HepG2 (cell line): ENCODE measurements around the gene PRKCZ. TPM values are rescaled to one million over a fixed set of nuclear protein-coding genes. Genes with fewer than 3 reads are reported as not detected.

Source experiments
- BHLHE40 ChIP-seq: IDR thresholded peaks from 2 replicates; pipeline ENCODE4 v1.6.1; 2011; ENCODE audit warnings: low read length, improper control_type of control experiment
- CC2D1A ChIP-seq: sonication (generic); formaldehyde crosslinking; IDR thresholded peaks from 2 replicates; pipeline ENCODE4 v1.8.1; 2023; ENCODE audit warnings: mild to moderate bottlenecking, missing genetic modification reagents
- EHMT2 ChIP-seq: fragments of 200-600 bp; sonication (generic); IDR thresholded peaks from 2 replicates; pipeline ENCODE4 v1.7.0; 2017; ENCODE audit warnings: antibody characterized with exemption, low read depth, low read length, borderline replicate concordance
- ETV5 ChIP-seq: IDR thresholded peaks from 2 replicates; pipeline ENCODE4 v1.6.1; 2018; ENCODE audit warnings: missing biosample characterization, missing genetic modification reagents, inconsistent platforms, borderline replicate concordance
- FIP1L1 ChIP-seq: fragments of 200-400 bp; formaldehyde crosslinking; IDR thresholded peaks from 2 replicates; pipeline ENCODE4 v1.6.1; 2018; ENCODE audit warnings: low read depth, mild to moderate bottlenecking, low read length, moderate library complexity, borderline replicate concordance; ENCODE audit not compliant: insufficient read depth
- MLX ChIP-seq: IDR thresholded peaks from 2 replicates; pipeline ENCODE4 v1.6.1; 2016
- NFKBIZ ChIP-seq: IDR thresholded peaks from 2 replicates; pipeline ENCODE4 v1.6.1; 2018; ENCODE audit warnings: missing genetic modification reagents, missing compliant biosample characterization
- RFXAP ChIP-seq: sonication (generic); formaldehyde crosslinking; IDR thresholded peaks from 2 replicates; pipeline ENCODE4 v1.4.0; 2020; ENCODE audit warnings: missing genetic modification reagents, borderline replicate concordance
- SKIL ChIP-seq: sonication (generic); formaldehyde crosslinking; IDR thresholded peaks from 2 replicates; pipeline ENCODE4 v1.8.0; 2022; ENCODE audit warnings: missing genetic modification reagents, mild to moderate bottlenecking, moderate library complexity, borderline replicate concordance
- SRSF4 ChIP-seq: fragments of 200-400 bp; formaldehyde crosslinking; IDR thresholded peaks from one replicate; pipeline ENCODE4 v1.6.1; 2018; ENCODE audit warnings: mild to moderate bottlenecking, low read depth, low read length, moderate library complexity; ENCODE audit not compliant: poor library complexity, severe bottlenecking
- SRY ChIP-seq: sonication (generic); formaldehyde crosslinking; IDR thresholded peaks from 2 replicates; pipeline ENCODE4 v1.8.0; 2022; ENCODE audit warnings: mild to moderate bottlenecking, missing genetic modification reagents
- TSC22D2 ChIP-seq: sonication (generic); formaldehyde crosslinking; IDR thresholded peaks from 2 replicates; pipeline ENCODE4 v1.5.1; 2020; ENCODE audit warnings: missing genetic modification reagents, mild to moderate bottlenecking, borderline replicate concordance
- ZBTB40 ChIP-seq, 2 experiments: fragments of 450-650 bp in 1 of 2; sonication (generic) in 1 of 2; formaldehyde crosslinking in 1 of 2; IDR thresholded peaks; 2 replicates each; pipeline versions ENCODE4 v1.6.1 to v1.8.0; 2016 to 2022; ENCODE audit warnings: antibody characterized with exemption in 1 of 2, mild to moderate bottlenecking in 1 of 2, missing genetic modification reagents in 1 of 2
- ZC3H4 ChIP-seq: sonication (generic); formaldehyde crosslinking; IDR thresholded peaks from 2 replicates; pipeline ENCODE4 v1.4.0; 2020; ENCODE audit warnings: missing genetic modification reagents, borderline replicate concordance
- ZNF251 ChIP-seq: sonication (generic); formaldehyde crosslinking; IDR thresholded peaks from 2 replicates; pipeline ENCODE4 v1.9.0; 2021; ENCODE audit warnings: mild to moderate bottlenecking, missing genetic modification reagents
- ZNF263 ChIP-seq: sonication (generic); formaldehyde crosslinking; IDR thresholded peaks from 2 replicates; pipeline ENCODE4 v1.4.0; 2020; ENCODE audit warnings: missing genetic modification reagents
- ZNF747 ChIP-seq: sonication (generic); formaldehyde crosslinking; IDR thresholded peaks from 2 replicates; pipeline ENCODE4 v1.8.1; 2023; ENCODE audit warnings: missing genetic modification reagents, mild to moderate bottlenecking, borderline replicate concordance
- ZNF790 ChIP-seq: sonication (generic); formaldehyde crosslinking; IDR thresholded peaks from 2 replicates; pipeline ENCODE4 v1.8.0; 2022; ENCODE audit warnings: missing genetic modification reagents, mild to moderate bottlenecking, borderline replicate concordance
- polyA plus RNA-seq, 8 experiments: library from polyadenylated mRNA; depleted of rRNA in 3 of 8; stranded (reverse) in 7 of 8; unstranded in 1 of 8; fragments of >200 nt; fragmentation: Illumina TruSeq in 4 of 8; extraction: Trizol in 4 of 8; gene quantifications; 2 replicates each; pipeline versions ENCODE4 v1.2.1 to v1.2.3, GENCODE V29; 2011 to 2016; ENCODE audit warnings: low read depth in 4 of 8, missing spikeins in 1 of 8, mixed read lengths in 1 of 8; ENCODE audit not compliant: insufficient read depth in 1 of 8
- total RNA-seq, 5 experiments: library from RNA; depleted of rRNA; stranded (reverse); fragments of >200 nt; fragmentation: Illumina TruSeq; extraction: Trizol; gene quantifications; 2 replicates each; pipeline ENCODE4 v1.2.3, GENCODE V29; 2016; ENCODE audit warnings: low read depth in 1 of 5

The PRKCZ gene
- total and polyA plus RNA-seq, 2 of the 13 experiments (the other 11 are each of a cell fraction or from before 2014, with no cell fraction given), result 34.7 to 85.2 TPM

GRCh38 chr1:2049225-2049717, 940 bp upstream of the PRKCZ start (continued):
- TF ChIP-seq ZBTB40 (IDR thresholded peaks at IDR 0.05), result no peak
- TF ChIP-seq ZBTB40 (CRISPR knock-in tag; IDR thresholded peaks at IDR 0.05), result no peak
- TF ChIP-seq ZNF263 (CRISPR knock-in tag), result no peak
- TF ChIP-seq ZC3H4 (CRISPR knock-in tag), result peak; percentile 78; the same call in 1 of the 2 replicates
- peak; percentile 8; the same call in 1 of the 2 replicates for TF ChIP-seq BHLHE40
- TF ChIP-seq EHMT2, result no peak
- TF ChIP-seq FIP1L1, result no peak
- TF ChIP-seq SRY (CRISPR knock-in tag), result peak; percentile 83; the same call in 1 of the 2 replicates
- TF ChIP-seq RFXAP (CRISPR knock-in tag), result no peak
- TF ChIP-seq ZNF251 (CRISPR knock-in tag), result no peak
- TF ChIP-seq CC2D1A (CRISPR knock-in tag), result no peak
- no peak for TF ChIP-seq ZNF790 (CRISPR knock-in tag)
- TF ChIP-seq TSC22D2, result no peak
- no peak for TF ChIP-seq ZNF747
- TF ChIP-seq NFKBIZ (CRISPR knock-in tag), result no peak
- peak; percentile 52; the same call in 1 of the 2 replicates for TF ChIP-seq MLX (CRISPR knock-in tag)
- TF ChIP-seq SKIL, result peak; percentile 12; the same call in 1 of the 2 replicates
- TF ChIP-seq SRSF4, result no peak
- no peak for TF ChIP-seq ETV5
